ENCODE results near the gene PRPF6. TPM values are rescaled to one million over a fixed set of nuclear protein-coding genes. Genes with fewer than 3 reads are reported as not detected.
A peak's percentile ranks its signal among the peaks of the same experiment; 100 is the strongest.

Gene PRPF6
- total RNA-seq, 2 experiments from 2014 or later: 64.5 to 64.6 TPM

GRCh38 chr20:64045346-64046011, 64.5 kb downstream of the PRPF6 start:
- no peak overlapping the region for H3K4me3 Mint-ChIP-seq
- H3K27ac Mint-ChIP-seq: no peak overlapping the region
- peaks cover 14% of the 10 kb centered on the region for H3K4me1 Mint-ChIP-seq
- no peak for DNase-seq
- H3K9me3 Mint-ChIP-seq: no peaks in the 10 kb centered on the region
- H3K27me3 Mint-ChIP-seq: peaks cover 27% of the 10 kb centered on the region
- no peaks in the 10 kb centered on the region for H3K36me3 Mint-ChIP-seq

DNA sequence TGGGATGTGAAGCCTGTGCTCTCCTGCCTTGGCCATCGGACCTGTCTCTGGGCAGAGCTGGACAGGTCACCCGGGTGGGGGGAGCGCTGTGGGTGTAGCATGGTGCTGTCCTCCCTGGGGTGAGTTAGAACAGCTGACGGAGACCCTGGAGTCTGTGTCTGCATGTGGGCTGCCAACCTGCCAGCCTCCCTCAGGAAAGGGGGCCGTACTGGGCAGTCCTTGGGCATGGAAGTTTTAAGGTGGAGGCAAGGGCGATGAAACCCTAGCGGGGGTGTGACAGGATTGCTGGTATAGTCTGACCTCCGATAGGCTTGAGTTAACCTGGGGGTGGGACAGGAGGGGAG, 66.1 kb downstream of the PRPF6 start:
- Mint-ChIP-seq H3K4me1 (peaks cover 7% of the 10 kb centered on the region), H3K4me3 (no peak overlapping the region), H3K27me3 (peaks cover 40% of the 10 kb centered on the region), H3K36me3 (no peaks in the 10 kb centered on the region), H3K27ac (no peak overlapping the region), H3K9me3 (no peaks in the 10 kb centered on the region)
- DNase-seq: no peak

GRCh38 chr20:64047968-64048401, 67.1 kb downstream of the PRPF6 start:
- no peak for DNase-seq
- no peaks in the 10 kb centered on the region for H3K9me3 Mint-ChIP-seq
- peaks cover 5% of the 10 kb centered on the region for H3K4me1 Mint-ChIP-seq
- no peak overlapping the region for H3K27ac Mint-ChIP-seq
- no peaks in the 10 kb centered on the region for H3K36me3 Mint-ChIP-seq
- peaks cover 46% of the 10 kb centered on the region for H3K27me3 Mint-ChIP-seq
- no peak overlapping the region for H3K4me3 Mint-ChIP-seq

GRCh38 chr20:64048402-64049044, 67.6 kb downstream of the PRPF6 start:
- no peaks in the 10 kb centered on the region for H3K9me3 Mint-ChIP-seq
- peaks cover 51% of the 10 kb centered on the region for H3K27me3 Mint-ChIP-seq
- H3K36me3 Mint-ChIP-seq: no peaks in the 10 kb centered on the region
- DNase-seq: no peak
- H3K4me3 Mint-ChIP-seq: no peak overlapping the region
- H3K4me1 Mint-ChIP-seq: peaks cover 5% of the 10 kb centered on the region
- no peak overlapping the region for H3K27ac Mint-ChIP-seq

GRCh38 chr20:64049060-64049877, 68.3 kb downstream of the PRPF6 start, which contains the start of gene SOX18:
Gene SOX18, minus strand, starts transcription at chr20:64049639. Its CDS starts 123 bp downstream, at chr20:64049516.
- peak; percentile 51 for DNase-seq
- Mint-ChIP-seq H3K4me3 (no peak within 1 kb of the TSS), H3K4me1 (peaks cover 5% of the 10 kb centered on the region), H3K27ac (no peak within 1 kb of the TSS), H3K9me3 (no peaks in the 10 kb centered on the region), H3K27me3 (peaks cover 54% of the 10 kb centered on the region), H3K36me3 (no peaks in the 10 kb centered on the region)

DNA sequence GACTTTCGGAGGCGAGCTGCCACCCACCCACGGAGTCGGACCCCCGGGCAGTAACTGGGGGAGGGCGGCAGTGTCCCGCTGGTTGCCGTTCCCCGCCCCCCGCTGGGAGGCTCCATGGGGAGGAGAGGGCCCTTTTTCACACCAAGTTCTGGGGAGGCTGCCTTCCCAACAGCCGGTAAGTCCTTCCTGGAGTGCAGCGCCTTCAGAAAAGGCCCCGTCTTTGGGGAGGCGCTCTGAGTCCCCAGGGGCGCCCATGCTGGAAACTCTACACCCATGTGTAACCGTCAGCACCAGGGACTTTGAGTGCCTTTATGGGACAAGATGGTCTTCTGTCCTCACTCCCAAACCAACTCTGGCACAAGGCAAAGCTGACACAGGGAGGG, 68.9 kb downstream of the PRPF6 start:
- DNase-seq: no peak
- H3K9me3 Mint-ChIP-seq: no peaks in the 10 kb centered on the region
- H3K36me3 Mint-ChIP-seq: no peaks in the 10 kb centered on the region
- H3K4me3 Mint-ChIP-seq: no peak overlapping the region
- peaks cover 5% of the 10 kb centered on the region for H3K4me1 Mint-ChIP-seq
- no peak overlapping the region for H3K27ac Mint-ChIP-seq
- H3K27me3 Mint-ChIP-seq: peaks cover 54% of the 10 kb centered on the region

DNA sequence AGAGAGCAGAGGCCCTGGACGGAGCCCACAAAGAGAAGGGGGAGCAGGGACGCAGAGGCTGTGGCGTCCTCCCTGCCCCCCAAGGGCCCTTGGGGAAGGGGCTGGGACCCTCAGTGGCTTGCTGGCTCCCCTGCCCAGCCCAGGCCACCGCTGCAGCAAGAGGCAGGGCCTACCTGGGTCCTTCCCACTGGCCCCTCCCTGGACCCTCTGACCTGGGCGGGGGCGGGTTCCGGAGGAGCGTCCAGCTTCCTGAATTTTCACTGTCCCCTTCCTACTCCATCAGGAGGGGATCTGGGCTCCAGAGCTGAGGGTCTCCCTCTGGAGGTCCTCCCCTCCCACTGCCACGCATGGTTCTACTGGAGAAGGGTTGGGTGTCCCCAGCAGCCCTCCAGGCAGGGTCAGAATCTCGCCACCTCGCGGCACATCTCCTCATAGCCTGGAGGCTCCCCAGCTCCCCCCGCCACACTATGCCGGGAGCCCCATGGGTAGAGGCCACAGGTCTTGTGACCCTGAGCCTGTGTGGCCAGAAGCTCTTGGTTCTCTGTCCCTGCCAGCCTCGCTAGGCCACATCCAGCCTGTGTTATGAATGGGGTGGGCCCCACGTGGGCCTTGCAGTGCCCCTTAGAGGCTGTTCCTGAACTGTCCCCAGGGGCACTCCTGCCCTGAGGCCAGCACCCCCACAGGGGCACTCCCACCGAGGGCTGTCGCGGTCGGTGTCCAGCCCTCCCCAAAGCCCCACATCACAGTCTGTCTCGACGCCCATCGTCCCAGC, 69.5 kb downstream of the PRPF6 start:
- H3K4me3 Mint-ChIP-seq: no peak overlapping the region
- peaks cover 54% of the 10 kb centered on the region for H3K27me3 Mint-ChIP-seq
- H3K4me1 Mint-ChIP-seq: peaks cover 5% of the 10 kb centered on the region
- H3K27ac Mint-ChIP-seq: no peak overlapping the region
- H3K36me3 Mint-ChIP-seq: no peaks in the 10 kb centered on the region
- no peak for DNase-seq
- no peaks in the 10 kb centered on the region for H3K9me3 Mint-ChIP-seq

DNA sequence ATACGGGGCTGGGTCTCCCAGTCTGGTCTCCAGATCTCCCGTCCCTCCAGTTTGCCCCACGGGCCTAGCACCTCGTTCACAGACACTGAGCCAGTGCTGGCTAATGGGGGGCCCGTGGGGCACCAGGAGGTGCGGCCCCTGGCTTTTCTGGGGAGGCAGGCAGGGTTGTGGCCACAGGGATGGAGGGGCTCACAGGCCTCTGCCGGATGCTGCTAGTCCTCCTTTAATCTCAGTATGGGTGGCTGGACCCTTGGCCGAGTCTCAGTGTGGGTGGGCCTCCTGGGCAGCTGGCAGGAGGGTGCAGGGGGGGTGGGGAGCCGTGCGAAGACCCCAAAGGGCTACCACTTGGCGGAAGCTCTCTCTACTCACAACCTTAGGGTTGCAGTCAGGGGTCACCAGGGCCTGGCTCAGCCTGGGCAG, 70.1 kb downstream of the PRPF6 start:
- peaks cover 2% of the 10 kb centered on the region for H3K4me1 Mint-ChIP-seq
- no peak for DNase-seq
- no peak overlapping the region for H3K4me3 Mint-ChIP-seq
- no peaks in the 10 kb centered on the region for H3K36me3 Mint-ChIP-seq
- no peaks in the 10 kb centered on the region for H3K9me3 Mint-ChIP-seq
- H3K27ac Mint-ChIP-seq: no peak overlapping the region
- peaks cover 54% of the 10 kb centered on the region for H3K27me3 Mint-ChIP-seq

DNA sequence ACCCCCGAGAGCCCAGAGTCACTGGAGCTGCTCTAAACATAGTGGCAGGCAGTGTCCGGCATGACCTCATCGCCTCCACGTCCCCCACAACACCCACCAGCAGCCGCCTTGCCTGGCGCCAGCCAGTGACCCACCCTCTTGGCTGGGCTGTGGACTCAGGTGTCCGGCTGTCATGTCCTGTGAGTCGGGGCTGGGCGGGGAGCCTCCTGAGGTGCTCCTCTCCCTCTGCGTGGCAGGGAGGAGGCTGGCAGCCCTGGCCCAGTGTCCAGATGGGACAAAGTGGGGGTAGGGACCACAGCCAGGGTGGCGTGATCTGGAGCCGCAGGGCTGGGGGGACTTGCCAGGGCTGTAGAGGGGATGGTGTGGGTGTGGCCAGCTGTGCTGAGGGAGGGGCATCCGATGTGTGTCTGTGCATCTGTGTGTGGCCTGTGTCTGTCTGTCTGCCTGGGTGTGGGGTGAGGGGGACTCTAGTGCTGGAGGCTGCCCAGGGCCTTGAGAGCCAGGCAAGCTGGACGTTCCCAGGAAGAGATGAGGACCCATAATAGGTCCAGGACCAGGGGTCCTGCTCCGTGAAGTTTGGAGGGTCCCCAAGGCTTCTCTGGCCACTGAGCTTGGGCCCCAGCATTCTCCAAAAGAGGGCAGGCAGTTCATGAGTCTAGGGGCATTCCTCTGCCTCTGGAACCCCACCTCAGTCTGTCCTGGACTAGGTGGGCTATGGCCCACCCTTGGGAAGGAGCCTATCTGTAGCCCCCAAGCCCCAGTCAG, 70.8 kb downstream of the PRPF6 start:
- Mint-ChIP-seq H3K4me3 (no peak overlapping the region), H3K27ac (no peak overlapping the region), H3K9me3 (no peaks in the 10 kb centered on the region), H3K36me3 (no peaks in the 10 kb centered on the region), H3K4me1 (peaks cover 2% of the 10 kb centered on the region), H3K27me3 (peaks cover 48% of the 10 kb centered on the region)
- no peak for DNase-seq

DNA sequence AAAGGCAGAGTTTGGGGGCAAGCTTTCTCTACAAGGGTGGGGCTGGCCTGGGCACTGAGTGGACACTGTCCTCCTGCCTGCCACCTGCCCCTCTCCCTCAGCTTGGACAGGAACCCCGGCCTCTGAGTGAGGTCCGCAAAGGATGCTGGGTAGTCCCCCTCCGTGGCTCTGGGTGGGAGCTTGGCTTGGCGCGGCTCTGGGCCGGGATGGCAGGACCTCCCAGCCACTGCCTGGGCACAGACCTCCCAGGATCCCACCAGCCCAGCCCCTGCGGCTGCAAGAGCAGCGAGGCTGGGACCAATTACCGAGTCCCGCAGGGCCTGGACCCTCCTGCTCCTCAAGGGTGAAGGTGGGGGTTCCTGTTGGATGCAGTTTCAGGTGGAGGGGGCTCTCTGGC, 71.4 kb downstream of the PRPF6 start:
- no peaks in the 10 kb centered on the region for H3K9me3 Mint-ChIP-seq
- H3K4me1 Mint-ChIP-seq: peaks cover 3% of the 10 kb centered on the region
- H3K27me3 Mint-ChIP-seq: peaks cover 42% of the 10 kb centered on the region

DNA sequence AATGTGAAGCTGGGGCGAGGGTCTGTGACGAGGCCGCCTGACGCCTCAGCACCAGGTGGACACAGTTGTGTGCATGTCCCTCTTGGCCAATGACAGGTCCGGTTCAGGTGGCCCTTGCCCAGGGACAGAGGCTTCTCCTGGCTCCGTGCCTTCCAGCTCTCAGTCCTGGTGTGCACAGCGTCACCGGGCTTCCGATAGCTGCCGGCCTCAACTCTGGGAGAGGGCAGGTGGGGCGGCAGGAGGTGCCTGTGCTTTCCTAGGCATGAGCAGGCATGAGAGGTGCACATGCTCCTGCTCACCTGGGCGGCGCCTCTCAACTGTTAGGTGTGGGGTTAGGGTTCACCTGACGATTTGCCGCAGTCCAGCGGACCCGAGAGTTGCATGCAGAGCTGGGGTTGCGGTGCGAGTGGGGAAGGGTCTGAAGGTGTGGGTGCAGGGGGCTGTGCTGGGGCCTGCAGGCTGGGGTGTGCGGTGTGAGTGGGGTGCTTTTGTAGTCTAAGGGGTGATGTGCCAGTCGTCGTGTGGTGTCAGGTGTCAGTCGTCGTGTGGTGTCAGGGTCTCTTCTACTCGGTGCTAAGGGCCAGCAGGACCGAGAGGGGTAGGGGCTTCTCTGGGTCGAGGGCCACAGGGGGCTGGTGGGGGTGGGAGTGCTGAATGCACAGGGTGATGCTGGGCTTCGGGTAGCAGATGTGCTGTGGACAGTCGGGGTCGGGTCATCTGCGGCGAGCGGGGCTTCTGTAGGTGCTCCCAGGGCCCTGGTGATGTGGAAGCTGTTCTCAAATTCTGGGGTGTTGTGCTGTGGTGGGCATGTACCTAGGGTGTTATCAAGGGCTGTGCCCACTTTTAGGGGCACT, 72.3 kb downstream of the PRPF6 start:
- no peak overlapping the region for H3K4me3 Mint-ChIP-seq
- peaks cover 36% of the 10 kb centered on the region for H3K27me3 Mint-ChIP-seq
- peaks cover 7% of the 10 kb centered on the region for H3K4me1 Mint-ChIP-seq
- H3K9me3 Mint-ChIP-seq: no peaks in the 10 kb centered on the region
- no peak overlapping the region for H3K27ac Mint-ChIP-seq
- DNase-seq: no peak
- no peaks in the 10 kb centered on the region for H3K36me3 Mint-ChIP-seq

More for the DNA sequence above, 71.4 kb downstream of the PRPF6 start:
- Mint-ChIP-seq H3K4me3 (no peak overlapping the region), H3K27ac (no peak overlapping the region), H3K36me3 (no peaks in the 10 kb centered on the region)
- no peak for DNase-seq

- Mint-ChIP-seq H3K36me3 (no peaks in the 10 kb centered on the region), H3K4me3 (no peak overlapping the region), H3K4me1 (peaks cover 9% of the 10 kb centered on the region), H3K9me3 (no peaks in the 10 kb centered on the region), H3K27me3 (peaks cover 33% of the 10 kb centered on the region), H3K27ac (no peak overlapping the region)
- no peak for DNase-seq
These were observed 73.1 kb downstream of the PRPF6 start for GRCh38 chr20:64053841-64054661.

DNA sequence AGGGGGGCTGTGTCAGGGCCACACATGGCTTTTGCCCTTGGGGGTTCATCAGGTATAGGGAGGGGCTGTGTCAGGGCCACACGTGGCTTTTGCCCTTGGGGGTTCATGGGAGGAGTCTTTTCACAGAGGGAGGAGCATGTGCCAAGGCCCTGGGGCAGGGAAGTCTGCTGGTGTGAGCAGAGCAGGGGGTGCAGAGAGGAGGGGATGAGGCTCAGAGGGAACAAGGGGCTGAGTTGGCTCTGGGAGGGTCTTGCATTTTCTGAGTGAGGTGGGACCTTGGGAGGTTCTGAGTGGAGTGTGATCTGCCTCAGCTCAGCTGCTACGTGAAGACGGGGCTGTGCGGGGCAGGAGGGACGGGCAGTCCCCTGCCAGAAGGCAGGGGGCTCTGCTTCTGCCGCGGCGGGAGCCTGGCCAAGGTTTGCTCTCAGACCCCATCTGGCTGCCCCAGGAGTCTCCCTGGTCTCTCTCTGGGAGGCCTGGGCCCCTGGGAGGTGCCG, 74.5 kb downstream of the PRPF6 start:
- no peak overlapping the region for H3K4me3 Mint-ChIP-seq
- H3K36me3 Mint-ChIP-seq: no peaks in the 10 kb centered on the region
- no peaks in the 10 kb centered on the region for H3K9me3 Mint-ChIP-seq
- no peak overlapping the region for H3K27ac Mint-ChIP-seq
- H3K27me3 Mint-ChIP-seq: peaks cover 27% of the 10 kb centered on the region
- peaks cover 9% of the 10 kb centered on the region for H3K4me1 Mint-ChIP-seq
- DNase-seq: no peak
